SK-N-SH (cell line): ENCODE measurements around the gene CRYZL1.

Source experiments
- CTCF ChIP-seq: fragments of 200-600 bp; sonication (generic); IDR thresholded peaks from 2 replicates; pipeline ENCODE4 v1.6.1; 2017; ENCODE audit warnings: antibody characterized with exemption, mild to moderate bottlenecking, moderate library complexity
- GABPA ChIP-seq: IDR thresholded peaks from 2 replicates; pipeline ENCODE4 v1.4.0; 2012; ENCODE audit warnings: low read depth, mild to moderate bottlenecking
- MAX ChIP-seq: IDR thresholded peaks from 2 replicates; pipeline ENCODE4 v1.4.0; 2012; ENCODE audit warnings: low read depth
- MEF2A ChIP-seq: IDR thresholded peaks from 2 replicates; pipeline ENCODE4 v1.4.0; 2012; ENCODE audit warnings: low read depth, borderline replicate concordance
- MXI1 ChIP-seq: IDR thresholded peaks from 2 replicates; pipeline ENCODE4 v1.6.1; 2012; ENCODE audit warnings: mild to moderate bottlenecking, low read depth, low read length, improper control_type of control experiment
- NFIC ChIP-seq: IDR thresholded peaks from 2 replicates; pipeline ENCODE4 v1.4.0; 2012; ENCODE audit warnings: borderline replicate concordance
- REST ChIP-seq: IDR thresholded peaks from 2 replicates; pipeline ENCODE4 v1.6.1; 2012; ENCODE audit warnings: mild to moderate bottlenecking, low read depth, low read length, moderate library complexity
- RFX5 ChIP-seq: IDR thresholded peaks from 2 replicates; pipeline ENCODE4 v1.6.1; 2012; ENCODE audit warnings: mild to moderate bottlenecking, improper control_type of control experiment, low read length
- RXRA ChIP-seq: IDR thresholded peaks from 2 replicates; pipeline ENCODE4 v1.4.0; 2012; ENCODE audit warnings: low read depth, mild to moderate bottlenecking, borderline replicate concordance
- SMC3 ChIP-seq: IDR thresholded peaks from 2 replicates; pipeline ENCODE4 v1.6.1; 2012; ENCODE audit warnings: low read depth, low read length, improper control_type of control experiment
- TCF12 ChIP-seq: IDR thresholded peaks from 2 replicates; pipeline ENCODE4 v1.4.0; 2012
- TEAD4 ChIP-seq: IDR thresholded peaks from 2 replicates; pipeline ENCODE4 v1.4.0; 2012; ENCODE audit warnings: mild to moderate bottlenecking, borderline replicate concordance; ENCODE audit not compliant: insufficient read depth
- YY1 ChIP-seq: IDR thresholded peaks from 2 replicates; pipeline ENCODE4 v1.4.0; 2012; ENCODE audit warnings: low read depth, mild to moderate bottlenecking
- TF ChIP-seq, protein P1 (sequence below): IDR thresholded peaks from 2 replicates; pipeline ENCODE4 v1.4.0; 2012; ENCODE audit warnings: low read depth, borderline replicate concordance

DNA sequence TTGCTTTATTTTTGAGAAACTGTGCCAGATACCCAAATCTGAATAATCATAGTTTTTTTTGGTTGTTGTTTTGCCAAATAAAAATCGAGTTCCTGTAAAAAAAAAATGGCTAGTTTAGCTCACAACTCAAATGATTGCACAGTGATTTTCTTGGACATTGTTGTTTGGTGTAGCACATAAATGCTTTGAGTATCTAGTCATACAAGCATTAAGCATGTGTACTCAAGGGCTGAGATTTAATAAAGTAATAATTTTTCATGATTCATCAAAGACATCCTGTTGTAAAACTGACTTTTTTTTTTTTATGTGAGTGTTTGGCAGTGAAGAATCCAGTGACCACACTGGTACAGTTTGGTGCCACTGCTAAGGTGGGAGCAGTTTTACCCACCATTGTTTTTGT, 19.6 kb upstream of the CRYZL1 start:
- no peak for TF ChIP-seq TEAD4
- TF ChIP-seq TCF12 = no peak
- TF ChIP-seq CTCF = no peak
- TF ChIP-seq MEF2A = no peak
- TF ChIP-seq MAX = no peak
- TF ChIP-seq SMC3 = no peak
- no peak for TF ChIP-seq MXI1
- TF ChIP-seq YY1 = no peak
- TF ChIP-seq REST = no peak
- TF ChIP-seq GABPA = no peak
- no peak for TF ChIP-seq RXRA
- TF ChIP-seq NFIC = no peak
- TF ChIP-seq, protein P1, sequence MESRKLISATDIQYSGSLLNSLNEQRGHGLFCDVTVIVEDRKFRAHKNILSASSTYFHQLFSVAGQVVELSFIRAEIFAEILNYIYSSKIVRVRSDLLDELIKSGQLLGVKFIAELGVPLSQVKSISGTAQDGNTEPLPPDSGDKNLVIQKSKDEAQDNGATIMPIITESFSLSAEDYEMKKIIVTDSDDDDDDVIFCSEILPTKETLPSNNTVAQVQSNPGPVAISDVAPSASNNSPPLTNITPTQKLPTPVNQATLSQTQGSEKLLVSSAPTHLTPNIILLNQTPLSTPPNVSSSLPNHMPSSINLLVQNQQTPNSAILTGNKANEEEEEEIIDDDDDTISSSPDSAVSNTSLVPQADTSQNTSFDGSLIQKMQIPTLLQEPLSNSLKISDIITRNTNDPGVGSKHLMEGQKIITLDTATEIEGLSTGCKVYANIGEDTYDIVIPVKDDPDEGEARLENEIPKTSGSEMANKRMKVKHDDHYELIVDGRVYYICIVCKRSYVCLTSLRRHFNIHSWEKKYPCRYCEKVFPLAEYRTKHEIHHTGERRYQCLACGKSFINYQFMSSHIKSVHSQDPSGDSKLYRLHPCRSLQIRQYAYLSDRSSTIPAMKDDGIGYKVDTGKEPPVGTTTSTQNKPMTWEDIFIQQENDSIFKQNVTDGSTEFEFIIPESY = no peak
- TF ChIP-seq RFX5 = no peak
